Gastroesophageal sphincter (tissue), 3 donors: ENCODE results near the gene PUS1.

Experiments used
- POLR2AphosphoS5 ChIP-seq: sonication (generic); formaldehyde crosslinking; IDR thresholded peaks from one replicate; pipeline ENCODE4 v1.6.1; 2017; ENCODE audit warnings: antibody characterized with exemption
- TF ChIP-seq, protein P1 (sequence below), 4 experiments: fragments of 200-600 bp in 2 of 4; fragments of 450-650 bp in 2 of 4; sonication (generic) in 1 of 4; IDR thresholded peaks; one replicate each; pipeline ENCODE4 v1.5.1; 2017 to 2019; ENCODE audit warnings: antibody characterized with exemption in 4 of 4, mild to moderate bottlenecking in 2 of 4, moderate library complexity in 2 of 4

GRCh38 chr12:131928080-131928710 is 881 bp upstream of the PUS1 start:
- TF ChIP-seq POLR2AphosphoS5, result no peak
- TF ChIP-seq, protein P1, sequence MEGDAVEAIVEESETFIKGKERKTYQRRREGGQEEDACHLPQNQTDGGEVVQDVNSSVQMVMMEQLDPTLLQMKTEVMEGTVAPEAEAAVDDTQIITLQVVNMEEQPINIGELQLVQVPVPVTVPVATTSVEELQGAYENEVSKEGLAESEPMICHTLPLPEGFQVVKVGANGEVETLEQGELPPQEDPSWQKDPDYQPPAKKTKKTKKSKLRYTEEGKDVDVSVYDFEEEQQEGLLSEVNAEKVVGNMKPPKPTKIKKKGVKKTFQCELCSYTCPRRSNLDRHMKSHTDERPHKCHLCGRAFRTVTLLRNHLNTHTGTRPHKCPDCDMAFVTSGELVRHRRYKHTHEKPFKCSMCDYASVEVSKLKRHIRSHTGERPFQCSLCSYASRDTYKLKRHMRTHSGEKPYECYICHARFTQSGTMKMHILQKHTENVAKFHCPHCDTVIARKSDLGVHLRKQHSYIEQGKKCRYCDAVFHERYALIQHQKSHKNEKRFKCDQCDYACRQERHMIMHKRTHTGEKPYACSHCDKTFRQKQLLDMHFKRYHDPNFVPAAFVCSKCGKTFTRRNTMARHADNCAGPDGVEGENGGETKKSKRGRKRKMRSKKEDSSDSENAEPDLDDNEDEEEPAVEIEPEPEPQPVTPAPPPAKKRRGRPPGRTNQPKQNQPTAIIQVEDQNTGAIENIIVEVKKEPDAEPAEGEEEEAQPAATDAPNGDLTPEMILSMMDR (IDR thresholded peaks at IDR 0.05), result no peak
